NCI-H1694 (cell line): ENCODE data around the gene AKAP9.
"Not testable (repeated sequence)": the region's sequence is repeated elsewhere in the genome, so short reads cannot be mapped to it uniquely, and the experiment has no call there.

Experiments used
- DNase-seq: peaks from one replicate; lab custom pipeline; 2025; lab: John Stamatoyannopoulos, UW

AKAP9 gene

GRCh38 chr7:91940572-91941341 lies at the start of gene AKAP9:
TSS of gene AKAP9 (plus strand) at chr7:91940862. CDS start at chr7:91941100, 238 bp downstream.
- peak; percentile 18 for DNase-seq

- no peak for DNase-seq
These were observed 48.5 kb upstream of the AKAP9 start for GRCh38 chr7:91892099-91892705.

- DNase-seq: no peak
These were observed 47.8 kb upstream of the AKAP9 start for GRCh38 chr7:91892821-91893340.

GRCh38 chr7:91893699-91894098 lies 47.0 kb upstream of the AKAP9 start:
- not testable (repeated sequence) for DNase-seq

GRCh38 chr7:91894781-91895480 lies 45.7 kb upstream of the AKAP9 start:
- no peak for DNase-seq

- no peak for DNase-seq
These were observed 42.2 kb upstream of the AKAP9 start for GRCh38 chr7:91898240-91898992.

GRCh38 chr7:91899563-91899962 lies 41.1 kb upstream of the AKAP9 start:
- DNase-seq: no peak

GRCh38 chr7:91910171-91910570 lies 30.5 kb upstream of the AKAP9 start:
- DNase-seq: no peak

GRCh38 chr7:91911121-91911520 lies 29.5 kb upstream of the AKAP9 start:
- no peak for DNase-seq

GRCh38 chr7:91912494-91912893 lies 28.2 kb upstream of the AKAP9 start:
- no peak for DNase-seq

- DNase-seq: no peak
These were observed 27.1 kb upstream of the AKAP9 start for GRCh38 chr7:91913612-91914011.

GRCh38 chr7:91915401-91916050 lies 25.1 kb upstream of the AKAP9 start:
- DNase-seq: no peak

- DNase-seq: no peak
These were observed 24.6 kb upstream of the AKAP9 start for GRCh38 chr7:91916051-91916440.

GRCh38 chr7:91918356-91918755 lies 22.3 kb upstream of the AKAP9 start:
- DNase-seq: no peak

GRCh38 chr7:91922857-91923256 lies 17.8 kb upstream of the AKAP9 start:
- DNase-seq: no peak

GRCh38 chr7:91927912-91928311 lies 12.8 kb upstream of the AKAP9 start:
- DNase-seq: no peak

- DNase-seq: no peak
These were observed 11.2 kb upstream of the AKAP9 start for GRCh38 chr7:91929463-91929862.

- peak; percentile 25 for DNase-seq
These were observed 491 bp upstream of the AKAP9 start for GRCh38 chr7:91940171-91940570.

- DNase-seq: peak; percentile 67
These were observed 788 bp downstream of the AKAP9 start for GRCh38 chr7:91941450-91941849.

- no peak for DNase-seq
These were observed 1.6 kb downstream of the AKAP9 start for GRCh38 chr7:91942312-91942711.

GRCh38 chr7:91944970-91945369 lies 4.3 kb downstream of the AKAP9 start:
- not testable (repeated sequence) for DNase-seq

- no peak for DNase-seq
These were observed 4.8 kb downstream of the AKAP9 start for GRCh38 chr7:91945476-91945875.
